Type B pancreatic cell (in vitro differentiated cells): ENCODE measurements around the gene APOA4. TPM values are rescaled to one million over a fixed set of nuclear protein-coding genes. Genes with fewer than 3 reads are reported as not detected.

Experiments
- DNase-seq: peaks from one replicate; pipeline ENCODE4 v3.0.0; 2021; ENCODE audit warnings: mixed read lengths; ENCODE audit not compliant: unreplicated experiment; ENCODE audit errors: extremely low spot score
- H3K27ac Mint-ChIP-seq: 2 replicates; pipeline ENCODE4 v1.8.0; 2021; ENCODE audit warnings: mild to moderate bottlenecking, mixed read lengths
- H3K27me3 Mint-ChIP-seq: 2 replicates; pipeline ENCODE4 v1.8.0; 2021; ENCODE audit warnings: mixed read lengths
- H3K36me3 Mint-ChIP-seq: 2 replicates; pipeline ENCODE4 v1.8.0; 2021; ENCODE audit warnings: mixed read lengths
- H3K4me1 Mint-ChIP-seq: one replicate; pipeline ENCODE4 v1.8.0; 2021; ENCODE audit warnings: mixed read lengths; ENCODE audit not compliant: unreplicated experiment
- H3K4me3 Mint-ChIP-seq: 2 replicates; pipeline ENCODE4 v1.8.0; 2021; ENCODE audit warnings: mild to moderate bottlenecking, mixed read lengths
- H3K9me3 Mint-ChIP-seq: 2 replicates; pipeline ENCODE4 v1.8.0; 2021; ENCODE audit warnings: mixed read lengths
- CTCF ChIP-seq: fragments of 200-600 bp; sonication (generic); conservative IDR thresholded peaks from 2 replicates; pipeline ENCODE4 v1.5.0; 2021; ENCODE audit warnings: antibody characterized with exemption, mild to moderate bottlenecking
- total RNA-seq: library from RNA; stranded (reverse); gene quantifications from 2 replicates; pipeline ENCODE4 v1.2.1, GENCODE V29; 2021; ENCODE audit warnings: low replicate concordance

The APOA4 gene
- total RNA-seq, 1 donor from 2014 or later = 21.7 TPM

DNA sequence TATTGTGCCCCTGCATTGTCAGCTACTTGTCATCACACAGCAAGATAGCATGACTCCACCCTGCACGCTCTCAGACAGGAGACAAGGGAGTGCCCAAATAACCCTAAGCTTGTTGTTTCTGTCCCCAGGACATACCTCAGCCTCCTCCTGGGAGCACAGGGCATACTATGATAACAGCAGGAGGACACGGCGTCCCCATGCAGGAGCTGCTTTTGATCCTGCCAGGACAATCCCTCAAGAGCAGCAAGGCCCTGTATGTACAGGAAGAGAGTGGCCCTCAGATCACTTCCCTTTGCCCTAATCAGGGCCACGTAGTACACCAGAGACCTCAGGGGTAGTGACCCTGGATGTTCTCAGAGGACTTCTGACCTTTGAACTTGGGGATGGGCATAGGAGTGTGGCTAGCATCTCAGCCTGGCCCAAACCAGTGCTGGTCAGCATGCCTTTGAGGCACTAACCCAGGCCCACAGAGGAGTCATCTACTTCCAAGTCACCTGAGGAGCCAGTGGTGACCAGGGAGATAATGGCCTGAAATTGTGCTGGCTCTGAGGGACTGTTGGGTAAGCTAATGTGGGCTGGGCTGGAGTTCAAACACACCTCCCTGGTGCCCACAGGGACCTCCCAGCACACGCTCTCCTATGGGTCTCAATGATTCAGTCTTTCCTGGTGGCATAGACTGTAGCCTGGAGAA, 9.2 kb downstream of the APOA4 start:
- H3K27ac Mint-ChIP-seq = no peak overlapping the region
- TF ChIP-seq CTCF = no peak

GRCh38 chr11:116813170-116813569, 9.9 kb downstream of the APOA4 start:
- no peak overlapping the region for H3K4me3 Mint-ChIP-seq
- H3K36me3 Mint-ChIP-seq = no peaks in the 10 kb centered on the region
- DNase-seq = no peak
- no peaks in the 10 kb centered on the region for H3K27me3 Mint-ChIP-seq
- H3K27ac Mint-ChIP-seq = no peak overlapping the region
- H3K4me1 Mint-ChIP-seq = no peaks in the 10 kb centered on the region
- H3K9me3 Mint-ChIP-seq = peaks cover 4% of the 10 kb centered on the region
- TF ChIP-seq CTCF = no peak

More for the DNA sequence above, 9.2 kb downstream of the APOA4 start:
- H3K4me1 Mint-ChIP-seq = no peaks in the 10 kb centered on the region
- no peaks in the 10 kb centered on the region for H3K36me3 Mint-ChIP-seq
- H3K9me3 Mint-ChIP-seq = peaks cover 3% of the 10 kb centered on the region
- no peaks in the 10 kb centered on the region for H3K27me3 Mint-ChIP-seq
- no peak overlapping the region for H3K4me3 Mint-ChIP-seq
- DNase-seq = no peak

GRCh38 chr11:116812109-116812508, 11.0 kb downstream of the APOA4 start:
- Mint-ChIP-seq H3K9me3 (peaks cover 4% of the 10 kb centered on the region), H3K27me3 (no peaks in the 10 kb centered on the region)
- TF ChIP-seq CTCF = no peak

GRCh38 chr11:116811194-116811593, 11.9 kb downstream of the APOA4 start:
- no peak for TF ChIP-seq CTCF
- no peaks in the 10 kb centered on the region for H3K36me3 Mint-ChIP-seq
- peaks cover 4% of the 10 kb centered on the region for H3K9me3 Mint-ChIP-seq
- no peak for DNase-seq
- H3K4me1 Mint-ChIP-seq = no peaks in the 10 kb centered on the region
- no peaks in the 10 kb centered on the region for H3K27me3 Mint-ChIP-seq
- no peak overlapping the region for H3K4me3 Mint-ChIP-seq
- peak overlapping the region; percentile 87 for H3K27ac Mint-ChIP-seq

More at GRCh38 chr11:116812109-116812508, 11.0 kb downstream of the APOA4 start:
- Mint-ChIP-seq H3K4me3 (no peak overlapping the region), H3K27ac (no peak overlapping the region), H3K4me1 (no peaks in the 10 kb centered on the region), H3K36me3 (no peaks in the 10 kb centered on the region)
- no peak for DNase-seq

- H3K27me3 Mint-ChIP-seq = no peaks in the 10 kb centered on the region
- no peak for DNase-seq
Measured at GRCh38 chr11:116808262-116809175, 14.6 kb downstream of the APOA4 start.

More at GRCh38 chr11:116808262-116809175, 14.6 kb downstream of the APOA4 start:
- peaks cover 4% of the 10 kb centered on the region for H3K9me3 Mint-ChIP-seq
- peak overlapping the region; percentile 80 for H3K27ac Mint-ChIP-seq
- H3K4me1 Mint-ChIP-seq = no peaks in the 10 kb centered on the region
- no peak for TF ChIP-seq CTCF
- no peaks in the 10 kb centered on the region for H3K36me3 Mint-ChIP-seq
- no peak overlapping the region for H3K4me3 Mint-ChIP-seq
